HG03097 (cell line): Measurements from ENCODE around the gene FAM107B.

ENCODE experiments used
- ATAC-seq: cut with Tn5 transposase; IDR thresholded peaks from one replicate; pipeline ENCODE4 v1.9.1; 2021; ENCODE audit not compliant: unreplicated experiment, low FRiP score

FAM107B gene

GRCh38 chr10:14477408-14477710, 297.3 kb downstream of the FAM107B start:
- no peak for ATAC-seq

GRCh38 chr10:14476641-14477407, 297.9 kb downstream of the FAM107B start:
- ATAC-seq, result no peak

GRCh38 chr10:14476006-14476405, 298.7 kb downstream of the FAM107B start:
- no peak for ATAC-seq

GRCh38 chr10:14474656-14475055, 300.0 kb downstream of the FAM107B start:
- ATAC-seq, result no peak

- ATAC-seq, result no peak
These were observed 303.8 kb downstream of the FAM107B start for GRCh38 chr10:14470920-14471319.

- no peak for ATAC-seq
These were observed 306.0 kb downstream of the FAM107B start for GRCh38 chr10:14468726-14469125.
